Fibroblast of lung (primary cell): ENCODE results near the gene NEDD4.

Experiments
- EZH2 ChIP-seq: IDR thresholded peaks from 2 replicates; pipeline ENCODE4 v1.5.1; 2012; ENCODE audit warnings: low read length, control low read depth, mild to moderate bottlenecking; ENCODE audit errors: missing control alignments
- TF ChIP-seq, protein P1 (sequence below), 2 donors: IDR thresholded peaks in 1 of 2; conservative IDR thresholded peaks in 1 of 2; 1 replicate in 1 of 2; 2 replicates in 1 of 2; pipeline ENCODE4 v1.5.1; 2011 to 2012; ENCODE audit warnings: low read length in 2 of 2, control low read depth in 1 of 2, inconsistent platforms in 1 of 2, low read depth in 1 of 2, mild to moderate bottlenecking in 1 of 2

DNA sequence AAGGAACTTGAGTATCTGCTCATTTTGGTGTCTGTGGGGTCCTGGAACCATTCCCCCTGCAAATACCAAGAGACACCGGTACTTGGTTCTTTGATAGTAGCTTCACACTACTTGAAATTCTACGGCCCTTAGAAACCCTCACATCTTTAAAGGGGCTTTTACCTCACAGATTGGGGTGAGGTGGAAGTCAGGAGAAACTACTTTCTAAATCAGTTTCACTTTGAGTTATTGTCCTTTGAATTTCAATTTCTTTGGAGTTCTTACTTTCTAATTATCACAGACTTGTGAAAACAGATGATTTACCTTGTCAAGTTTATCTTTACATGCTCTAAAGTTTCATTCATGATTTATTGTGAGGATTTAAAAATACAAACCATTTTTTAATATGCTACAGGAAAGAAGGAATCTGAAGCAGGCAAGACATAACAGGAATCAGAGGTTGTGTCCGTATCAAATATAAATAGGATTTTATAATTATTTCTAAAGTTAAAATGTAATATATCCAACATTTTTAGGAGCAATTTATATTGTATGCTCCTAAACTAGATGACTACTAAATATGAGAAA, 98.9 kb downstream of the NEDD4 start:
- no peak for TF ChIP-seq EZH2
- TF ChIP-seq, protein P1, sequence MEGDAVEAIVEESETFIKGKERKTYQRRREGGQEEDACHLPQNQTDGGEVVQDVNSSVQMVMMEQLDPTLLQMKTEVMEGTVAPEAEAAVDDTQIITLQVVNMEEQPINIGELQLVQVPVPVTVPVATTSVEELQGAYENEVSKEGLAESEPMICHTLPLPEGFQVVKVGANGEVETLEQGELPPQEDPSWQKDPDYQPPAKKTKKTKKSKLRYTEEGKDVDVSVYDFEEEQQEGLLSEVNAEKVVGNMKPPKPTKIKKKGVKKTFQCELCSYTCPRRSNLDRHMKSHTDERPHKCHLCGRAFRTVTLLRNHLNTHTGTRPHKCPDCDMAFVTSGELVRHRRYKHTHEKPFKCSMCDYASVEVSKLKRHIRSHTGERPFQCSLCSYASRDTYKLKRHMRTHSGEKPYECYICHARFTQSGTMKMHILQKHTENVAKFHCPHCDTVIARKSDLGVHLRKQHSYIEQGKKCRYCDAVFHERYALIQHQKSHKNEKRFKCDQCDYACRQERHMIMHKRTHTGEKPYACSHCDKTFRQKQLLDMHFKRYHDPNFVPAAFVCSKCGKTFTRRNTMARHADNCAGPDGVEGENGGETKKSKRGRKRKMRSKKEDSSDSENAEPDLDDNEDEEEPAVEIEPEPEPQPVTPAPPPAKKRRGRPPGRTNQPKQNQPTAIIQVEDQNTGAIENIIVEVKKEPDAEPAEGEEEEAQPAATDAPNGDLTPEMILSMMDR (conservative IDR thresholded peaks at IDR 0.05 in 1 of 2, IDR thresholded peaks at IDR 0.05 in 1 of 2; ENCODE audit: low read depth in 1 of 2, low read length in 2 of 2) = no peak
